Tibial artery (tissue), 4 donors: Measurements from ENCODE around the gene CRB3.

Experiments
- DNase-seq, 2 donors: peaks; one replicate each; pipeline ENCODE4 v3.0.0-alpha.2; 2019
- H3K27ac ChIP-seq, 2 donors: fragments of 200-600 bp; sonication (generic) in 1 of 2; 1 replicate in 1 of 2; 2 replicates in 1 of 2; pipeline ENCODE4 v1.5.1; 2018 to 2019; ENCODE audit warnings: mild to moderate bottlenecking in 1 of 2
- H3K27me3 ChIP-seq, 2 donors: fragments of 200-600 bp; sonication (generic) in 1 of 2; one replicate each; pipeline versions ENCODE4 v1.5.1 to v1.6.0; 2016 to 2019
- H3K36me3 ChIP-seq, 3 donors: fragments of 200-600 bp; sonication (generic) in 2 of 3; one replicate each; pipeline ENCODE4 v1.5.1; 2016 to 2019; ENCODE audit warnings: mild to moderate bottlenecking in 2 of 3
- H3K4me1 ChIP-seq, 4 donors: fragments of 200-600 bp; sonication (generic) in 2 of 4; 1 replicate in 3 of 4; 2 replicates in 1 of 4; pipeline ENCODE4 v1.5.1; 2016 to 2019
- H3K4me3 ChIP-seq, 2 donors: fragments of 200-600 bp; sonication (generic) in 1 of 2; 1 replicate in 1 of 2; 2 replicates in 1 of 2; pipeline ENCODE4 v1.5.1; 2018 to 2019; ENCODE audit warnings: mild to moderate bottlenecking in 2 of 2
- H3K9me3 ChIP-seq, 3 donors: fragments of 200-600 bp; sonication (generic) in 1 of 3; one replicate each; pipeline ENCODE4 v1.5.1; 2016 to 2019
- intact Hi-C: fragments of 100-400 bp; cut with DNase I; formaldehyde crosslinking; loops from one replicate; pipeline ENCODE4 v1.15.0; 2023; ENCODE audit warnings: low total_unique reads
- TF ChIP-seq, protein P1 (sequence below), 2 experiments: fragments of 200-600 bp in 1 of 2; fragments of 450-650 bp in 1 of 2; IDR thresholded peaks; one replicate each; pipeline ENCODE4 v1.5.1; 2017 to 2019; ENCODE audit warnings: antibody characterized with exemption in 2 of 2, mild to moderate bottlenecking in 1 of 2, moderate library complexity in 1 of 2

The CRB3 gene

DNA sequence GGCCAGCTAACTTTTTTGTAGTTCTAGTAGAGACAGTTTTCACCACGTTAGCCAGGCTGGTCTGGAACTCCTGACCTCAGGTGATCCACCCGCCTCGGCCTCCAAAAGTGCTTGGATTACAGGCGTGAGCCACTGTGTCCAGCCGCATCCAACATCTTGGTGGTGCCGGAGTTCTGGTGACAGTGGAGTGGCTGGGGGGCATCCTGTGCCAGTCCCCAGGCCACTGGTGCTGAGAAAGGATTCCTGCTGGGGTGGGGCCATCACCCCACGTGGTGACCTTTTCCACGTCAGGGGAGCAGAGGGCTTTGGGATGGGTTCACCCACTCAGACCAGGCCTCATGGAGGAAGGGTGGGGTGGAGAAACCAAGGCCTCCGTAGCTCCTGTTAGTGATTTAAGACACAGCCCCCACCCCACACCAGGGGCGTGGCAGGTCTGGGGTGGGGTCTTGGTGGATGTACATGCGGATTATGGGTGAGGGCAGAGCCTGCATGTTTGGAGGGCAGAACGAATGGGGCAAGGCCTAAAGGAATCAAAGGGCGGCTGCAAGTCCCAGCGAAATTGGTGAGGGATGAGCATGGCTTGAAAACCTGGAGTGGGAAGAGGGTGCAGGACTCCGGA lies 51.0 kb downstream of the CRB3 start:
- TF ChIP-seq, protein P1, sequence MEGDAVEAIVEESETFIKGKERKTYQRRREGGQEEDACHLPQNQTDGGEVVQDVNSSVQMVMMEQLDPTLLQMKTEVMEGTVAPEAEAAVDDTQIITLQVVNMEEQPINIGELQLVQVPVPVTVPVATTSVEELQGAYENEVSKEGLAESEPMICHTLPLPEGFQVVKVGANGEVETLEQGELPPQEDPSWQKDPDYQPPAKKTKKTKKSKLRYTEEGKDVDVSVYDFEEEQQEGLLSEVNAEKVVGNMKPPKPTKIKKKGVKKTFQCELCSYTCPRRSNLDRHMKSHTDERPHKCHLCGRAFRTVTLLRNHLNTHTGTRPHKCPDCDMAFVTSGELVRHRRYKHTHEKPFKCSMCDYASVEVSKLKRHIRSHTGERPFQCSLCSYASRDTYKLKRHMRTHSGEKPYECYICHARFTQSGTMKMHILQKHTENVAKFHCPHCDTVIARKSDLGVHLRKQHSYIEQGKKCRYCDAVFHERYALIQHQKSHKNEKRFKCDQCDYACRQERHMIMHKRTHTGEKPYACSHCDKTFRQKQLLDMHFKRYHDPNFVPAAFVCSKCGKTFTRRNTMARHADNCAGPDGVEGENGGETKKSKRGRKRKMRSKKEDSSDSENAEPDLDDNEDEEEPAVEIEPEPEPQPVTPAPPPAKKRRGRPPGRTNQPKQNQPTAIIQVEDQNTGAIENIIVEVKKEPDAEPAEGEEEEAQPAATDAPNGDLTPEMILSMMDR (IDR thresholded peaks at IDR 0.05) = no peak
- intact Hi-C loops = no loop called here

DNA sequence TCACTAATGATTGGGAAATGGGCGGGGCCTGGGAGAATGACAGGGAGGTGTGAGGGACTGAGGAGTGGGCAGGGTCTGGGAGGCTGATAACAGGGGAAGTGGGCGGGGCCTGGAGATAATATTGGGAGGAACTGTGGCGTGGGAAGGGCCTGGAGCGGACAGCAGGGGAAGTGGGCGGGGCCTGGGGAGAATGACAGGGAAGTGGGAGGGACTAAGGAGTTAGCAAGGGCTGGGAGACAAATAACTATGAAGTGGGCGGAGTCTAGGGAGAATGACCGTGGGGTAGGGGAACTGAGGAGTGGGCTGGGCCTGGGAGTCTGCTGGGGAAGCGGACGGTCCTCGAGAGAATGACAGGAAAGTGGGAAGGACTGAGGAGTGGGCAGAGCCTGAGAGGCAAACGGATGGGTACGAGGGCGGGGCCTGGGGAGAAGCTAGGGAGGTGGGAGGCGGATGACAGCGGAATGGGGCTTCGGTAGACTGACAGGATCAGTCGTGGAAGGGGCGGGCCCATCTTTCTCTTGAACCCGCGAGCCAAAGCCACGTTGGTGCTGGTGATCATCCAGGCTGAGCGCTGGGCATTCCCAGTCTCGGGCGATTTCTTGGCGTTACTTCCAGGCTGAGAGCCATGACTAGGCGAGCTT lies 52.1 kb downstream of the CRB3 start:
- intact Hi-C loops = no loop called here
- peaks cover 0 to 18% (median 9%) of the 10 kb centered on the region in 4 donors for H3K4me1 ChIP-seq
- TF ChIP-seq, protein P1 (IDR thresholded peaks at IDR 0.05) = no peak
- H3K27ac ChIP-seq = no peak overlapping the region
- peak; percentile 87 to 92 for DNase-seq
- peaks cover 0 to 23% of the 10 kb centered on the region in 2 donors for H3K27me3 ChIP-seq
- H3K36me3 ChIP-seq = no peaks in the 10 kb centered on the region
- H3K4me3 ChIP-seq = peak overlapping the region; percentile 46 to 54
- no peaks in the 10 kb centered on the region for H3K9me3 ChIP-seq

More for the DNA sequence above, 51.0 kb downstream of the CRB3 start:
- no peaks in the 10 kb centered on the region for H3K9me3 ChIP-seq
- no peaks in the 10 kb centered on the region for H3K36me3 ChIP-seq
- H3K27ac ChIP-seq = no peak overlapping the region
- peaks cover 0 to 25% of the 10 kb centered on the region in 2 donors for H3K27me3 ChIP-seq
- no peak overlapping the region for H3K4me3 ChIP-seq
- no peak for DNase-seq
- H3K4me1 ChIP-seq = peaks cover 0 to 18% (median 9%) of the 10 kb centered on the region in 4 donors
